Naive thymus-derived CD4-positive, alpha-beta T cell (primary cell): ENCODE data around the gene MEI1. TPM values are rescaled to one million over a fixed set of nuclear protein-coding genes. Genes with fewer than 3 reads are reported as not detected.

Experiments used
- ATAC-seq: fragments of 150-1000 bp; cut with Tn5 transposase; 2 replicates; pipeline ENCODE4 v1.10.0; 2021; ENCODE audit warnings: mild to moderate bottlenecking, moderate library complexity
- CTCF ChIA-PET: fragments of 350-600 bp; sonication (Branson Sonifier 250); formaldehyde crosslinking; loops from one replicate; lab custom pipeline; 2021; ENCODE audit warnings: antibody characterized with exemption; lab: Charles Lee
- POLR2A ChIA-PET: fragments of 350-600 bp; sonication (Branson Sonifier 250); formaldehyde crosslinking; loops from one replicate; lab custom pipeline; 2021; ENCODE audit warnings: antibody characterized with exemption, inconsistent platforms; lab: Charles Lee
- DNase-seq, 9 donors: peaks; one replicate each; pipeline versions ENCODE4 v3.0.0 to v3.0.0-alpha.2; 2020 to 2022; ENCODE audit warnings: mixed read lengths in 1 of 9
- H3K27ac ChIP-seq: one replicate; pipeline ENCODE4 v1.7.0; 2013; ENCODE audit warnings: mild to moderate bottlenecking, low read depth, low read length, moderate library complexity
- H3K27me3 ChIP-seq, 2 donors: one replicate each; pipeline ENCODE4 v1.7.0; 2013; ENCODE audit warnings: low read length in 2 of 2, mild to moderate bottlenecking in 2 of 2, moderate library complexity in 2 of 2; ENCODE audit not compliant: control insufficient read depth in 2 of 2, insufficient read depth in 2 of 2
- H3K36me3 ChIP-seq, 3 experiments: 1 replicate in 2 of 3; 2 replicates in 1 of 3; pipeline ENCODE4 v1.7.0; 2013; ENCODE audit warnings: low read length in 3 of 3, mild to moderate bottlenecking in 3 of 3, moderate library complexity in 1 of 3; ENCODE audit not compliant: insufficient read depth in 3 of 3, control insufficient read depth in 2 of 3
- H3K4me1 ChIP-seq, 2 donors: one replicate each; pipeline ENCODE4 v1.7.0; 2013; ENCODE audit warnings: low read length in 2 of 2, mild to moderate bottlenecking in 2 of 2, moderate library complexity in 1 of 2; ENCODE audit not compliant: control insufficient read depth in 2 of 2, insufficient read depth in 2 of 2
- H3K4me3 ChIP-seq: 2 replicates; pipeline ENCODE4 v1.7.0; 2013; ENCODE audit warnings: mild to moderate bottlenecking, low read length
- H3K9me3 ChIP-seq, 3 experiments: 1 replicate in 2 of 3; 2 replicates in 1 of 3; pipeline ENCODE4 v1.7.0; 2013; ENCODE audit warnings: low read length in 3 of 3; ENCODE audit not compliant: control insufficient read depth in 2 of 3
- H3K27ac Mint-ChIP-seq, 9 donors: one replicate each; pipeline ENCODE4 v1.8.0; 2020 to 2022; ENCODE audit warnings: mixed read lengths in 9 of 9, mild to moderate bottlenecking in 8 of 9, moderate library complexity in 5 of 9, inconsistent platforms in 2 of 9
- H3K27me3 Mint-ChIP-seq, 5 donors: one replicate each; pipeline ENCODE4 v1.8.0; 2021 to 2022; ENCODE audit warnings: mixed read lengths in 5 of 5, mild to moderate bottlenecking in 1 of 5
- H3K36me3 Mint-ChIP-seq, 5 donors: one replicate each; pipeline ENCODE4 v1.8.0; 2020 to 2022; ENCODE audit warnings: mixed read lengths in 5 of 5, mild to moderate bottlenecking in 3 of 5, inconsistent platforms in 1 of 5
- H3K4me1 Mint-ChIP-seq, 7 donors: one replicate each; pipeline ENCODE4 v1.8.0; 2020 to 2022; ENCODE audit warnings: mixed read lengths in 7 of 7, mild to moderate bottlenecking in 3 of 7, inconsistent platforms in 1 of 7
- H3K4me3 Mint-ChIP-seq, 10 donors: one replicate each; pipeline ENCODE4 v1.8.0; 2020 to 2022; ENCODE audit warnings: mild to moderate bottlenecking in 10 of 10, mixed read lengths in 10 of 10, moderate library complexity in 6 of 10, inconsistent platforms in 2 of 10
- H3K9me3 Mint-ChIP-seq, 11 donors: one replicate each; pipeline ENCODE4 v1.8.0; 2020 to 2022; ENCODE audit warnings: mixed read lengths in 11 of 11, mild to moderate bottlenecking in 4 of 11, inconsistent platforms in 1 of 11, moderate library complexity in 1 of 11
- intact Hi-C, 2 donors: fragments of 100-400 bp; cut with micrococcal nuclease; formaldehyde crosslinking; loops; one replicate each; pipeline ENCODE4 v1.15.1; 2023
- polyA plus RNA-seq, 2 donors: library from polyadenylated mRNA; unstranded; fragments of 300-500 nt; fragmentation: Illumina TruSeq; gene quantifications; one replicate each; pipeline ENCODE4 v1.2.3, GENCODE V29; 2021
- total RNA-seq, 6 experiments: library from RNA in 5 of 6; stranded (reverse) in 5 of 6; gene quantifications; 1 replicate in 5 of 6; 2 replicates in 1 of 6; pipeline ENCODE4 v1.2.3 and lab custom pipeline; 2021 to 2026

Gene MEI1
- total RNA-seq (10 to 100 TPM; 40.4 to 69.0 (median 61.4) TPM), polyA plus RNA-seq (100 to 1,000 TPM; 105 to 112 TPM), total RNA-seq (lab: John Stamatoyannopoulos, UW) (50.5 reads per million, percentile 71 among the genes with 10 or more reads in this experiment)

GRCh38 chr22:41699264-41700107 lies at the start of gene MEI1:
Gene MEI1, plus strand, starts transcription at chr22:41699503. Its CDS starts 36 bp downstream, at chr22:41699539.
- DNase-seq (peak; percentile 83 to 92 (median 87)), ATAC-seq (peak; percentile 72)
- peak within 1 kb of the TSS in 9 of 10 donors; percentile 76 to 91 (median 81) for H3K4me3 Mint-ChIP-seq
- H3K27ac Mint-ChIP-seq, result peak within 1 kb of the TSS; percentile 38 to 97 (median 93)
- POLR2A ChIA-PET, result interaction anchor here (0.7 to 3.8 kb wide), 7 partner anchors 11 to 1298 kb away, joined by 3 to 30 read pairs (median 14); partner anchors contain the start of genes CCDC134, CENPM and SNU13
- Histone ChIP-seq H3K36me3 (peaks cover 0 to 7% (median 0%) of the 10 kb centered on the region in 3 experiments), H3K4me1 (peaks cover 7 to 10% of the 10 kb centered on the region in 2 donors), H3K27me3 (no peaks in the 10 kb centered on the region), H3K9me3 (no peaks in the 10 kb centered on the region), H3K4me3 (peak within 1 kb of the TSS; percentile 44), H3K27ac (peak within 1 kb of the TSS; percentile 22)
- peaks cover 0 to 1% (median 0%) of the 10 kb centered on the region in 11 donors for H3K9me3 Mint-ChIP-seq
- H3K27me3 Mint-ChIP-seq, result peaks cover 0 to 3% (median 0%) of the 10 kb centered on the region in 5 donors
- H3K36me3 Mint-ChIP-seq, result no peaks in the 10 kb centered on the region
- CTCF ChIA-PET, result interaction anchor here (0.5 to 4.0 kb wide), 14 partner anchors 11 to 819 kb away, joined by 3 to 52 read pairs (median 6); partner anchors contain the start of gene SNU13
- peaks cover 10 to 16% (median 13%) of the 10 kb centered on the region in 7 donors for H3K4me1 Mint-ChIP-seq
- intact Hi-C loops, result loop anchor here in 1 of 2 donors (1.0 kb wide), 1 partner anchor 33 kb away; no protein-coding TSS in a partner anchor

- H3K4me1 ChIP-seq, result no peaks in the 10 kb centered on the region
- peak overlapping the region in 1 of 10 donors; percentile 25 for H3K4me3 Mint-ChIP-seq
- H3K27ac Mint-ChIP-seq, result peak overlapping the region in 2 of 9 donors; percentile 18 to 43
These were observed 49.1 kb upstream of the MEI1 start for GRCh38 chr22:41650229-41650628.

GRCh38 chr22:41650821-41651220 lies 48.5 kb upstream of the MEI1 start:
- H3K9me3 ChIP-seq, result no peaks in the 10 kb centered on the region
- peak overlapping the region in 1 of 10 donors; percentile 25 for H3K4me3 Mint-ChIP-seq
- CTCF ChIA-PET, result interaction anchor here (0.7 kb wide), 1 partner anchor 46 kb away, joined by 5 read pairs; no protein-coding TSS in a partner anchor
- H3K4me1 Mint-ChIP-seq, result peaks cover 0 to 14% (median 7%) of the 10 kb centered on the region in 7 donors
- ATAC-seq, result no peak
- H3K36me3 ChIP-seq, result peaks cover 49 to 88% (median 54%) of the 10 kb centered on the region in 3 experiments
- intact Hi-C loops, result no loop called here
- POLR2A ChIA-PET, result interaction anchor here (0.6 kb wide), 1 partner anchor 731 kb away, joined by 4 read pairs; no protein-coding TSS in a partner anchor
- peak overlapping the region in 1 of 9 donors; percentile 18 for H3K27ac Mint-ChIP-seq
- H3K4me1 ChIP-seq, result no peaks in the 10 kb centered on the region
- H3K27me3 Mint-ChIP-seq, result no peaks in the 10 kb centered on the region
- no peak overlapping the region for H3K27ac ChIP-seq
- DNase-seq, result no peak
- no peaks in the 10 kb centered on the region for H3K27me3 ChIP-seq
- no peaks in the 10 kb centered on the region for H3K9me3 Mint-ChIP-seq
- H3K36me3 Mint-ChIP-seq, result peaks cover 5 to 30% (median 14%) of the 10 kb centered on the region in 5 donors
- no peak overlapping the region for H3K4me3 ChIP-seq

More at GRCh38 chr22:41650229-41650628, 49.1 kb upstream of the MEI1 start:
- Mint-ChIP-seq H3K27me3 (no peaks in the 10 kb centered on the region), H3K36me3 (peaks cover 5 to 27% (median 14%) of the 10 kb centered on the region in 5 donors), H3K9me3 (no peaks in the 10 kb centered on the region), H3K4me1 (peaks cover 0 to 14% (median 7%) of the 10 kb centered on the region in 7 donors)
- DNase-seq, result no peak
- intact Hi-C loops, result no loop called here
- Histone ChIP-seq H3K4me3 (no peak overlapping the region), H3K36me3 (peaks cover 48 to 88% (median 49%) of the 10 kb centered on the region in 3 experiments), H3K9me3 (no peaks in the 10 kb centered on the region), H3K27ac (no peak overlapping the region), H3K27me3 (no peaks in the 10 kb centered on the region)
- ChIA-PET CTCF (no interaction called here), POLR2A (interaction anchor here (0.6 kb wide), 1 partner anchor 432 kb away, joined by 4 read pairs; no protein-coding TSS in a partner anchor)
- ATAC-seq, result no peak

GRCh38 chr22:41654322-41654721 lies 45.0 kb upstream of the MEI1 start:
- CTCF ChIA-PET, result no interaction called here
- DNase-seq, result no peak
- Histone ChIP-seq H3K27ac (no peak overlapping the region), H3K4me1 (no peaks in the 10 kb centered on the region), H3K36me3 (peaks cover 58 to 92% (median 67%) of the 10 kb centered on the region in 3 experiments), H3K4me3 (no peak overlapping the region), H3K9me3 (no peaks in the 10 kb centered on the region), H3K27me3 (no peaks in the 10 kb centered on the region)
- Mint-ChIP-seq H3K9me3 (no peaks in the 10 kb centered on the region), H3K27ac (peak overlapping the region in 1 of 9 donors; percentile 14), H3K36me3 (peaks cover 5 to 29% (median 14%) of the 10 kb centered on the region in 5 donors), H3K27me3 (no peaks in the 10 kb centered on the region), H3K4me1 (peaks cover 0 to 8% (median 0%) of the 10 kb centered on the region in 7 donors), H3K4me3 (no peak overlapping the region)
- no peak for ATAC-seq
- POLR2A ChIA-PET, result interaction anchor here (0.5 to 1.4 kb wide), 7 partner anchors 11 to 761 kb away, joined by 3 to 4 read pairs (median 3); no protein-coding TSS in a partner anchor
- intact Hi-C loops, result no loop called here

GRCh38 chr22:41656556-41656955 lies 42.7 kb upstream of the MEI1 start:
- Mint-ChIP-seq H3K9me3 (no peaks in the 10 kb centered on the region), H3K36me3 (peaks cover 12 to 36% (median 23%) of the 10 kb centered on the region in 5 donors), H3K27ac (no peak overlapping the region), H3K27me3 (no peaks in the 10 kb centered on the region), H3K4me1 (peaks cover 0 to 6% (median 0%) of the 10 kb centered on the region in 7 donors), H3K4me3 (no peak overlapping the region)
- ChIA-PET POLR2A (interaction anchor here (0.6 to 1.0 kb wide), 2 partner anchors 11 to 362 kb away, joined by 3 read pairs; no protein-coding TSS in a partner anchor), CTCF (no interaction called here)
- H3K4me1 ChIP-seq, result no peaks in the 10 kb centered on the region
- H3K27me3 ChIP-seq, result no peaks in the 10 kb centered on the region
- no peaks in the 10 kb centered on the region for H3K9me3 ChIP-seq
- intact Hi-C loops, result no loop called here
- no peak for DNase-seq
- no peak overlapping the region for H3K27ac ChIP-seq
- peaks cover 64 to 95% (median 75%) of the 10 kb centered on the region in 3 experiments for H3K36me3 ChIP-seq
- H3K4me3 ChIP-seq, result no peak overlapping the region
- no peak for ATAC-seq

GRCh38 chr22:41657709-41658108 lies 41.6 kb upstream of the MEI1 start:
- Mint-ChIP-seq H3K36me3 (peaks cover 15 to 41% (median 26%) of the 10 kb centered on the region in 5 donors), H3K4me1 (peaks cover 0 to 6% (median 0%) of the 10 kb centered on the region in 7 donors), H3K9me3 (no peaks in the 10 kb centered on the region), H3K27me3 (no peaks in the 10 kb centered on the region), H3K4me3 (no peak overlapping the region), H3K27ac (no peak overlapping the region)
- peaks cover 58 to 95% (median 70%) of the 10 kb centered on the region in 3 experiments for H3K36me3 ChIP-seq
- no peaks in the 10 kb centered on the region for H3K27me3 ChIP-seq
- no peaks in the 10 kb centered on the region for H3K4me1 ChIP-seq
- intact Hi-C loops, result no loop called here
- CTCF ChIA-PET, result interaction anchor here (0.9 kb wide), 1 partner anchor 9 kb away, joined by 3 read pairs; no protein-coding TSS in a partner anchor
- H3K27ac ChIP-seq, result no peak overlapping the region
- H3K4me3 ChIP-seq, result no peak overlapping the region
- POLR2A ChIA-PET, result interaction anchor here (1.0 kb wide), 1 partner anchor 9 kb away, joined by 3 read pairs; no protein-coding TSS in a partner anchor
- no peaks in the 10 kb centered on the region for H3K9me3 ChIP-seq
- no peak for ATAC-seq
- DNase-seq, result no peak
